Measurements from ENCODE around the gene DCTN3.
A peak's percentile ranks its signal among the peaks of the same experiment; 100 is the strongest.
"Not testable (repeated sequence)": the region's sequence is repeated elsewhere in the genome, so short reads cannot be mapped to it uniquely, and the experiment has no call there.

Gene DCTN3

DNA sequence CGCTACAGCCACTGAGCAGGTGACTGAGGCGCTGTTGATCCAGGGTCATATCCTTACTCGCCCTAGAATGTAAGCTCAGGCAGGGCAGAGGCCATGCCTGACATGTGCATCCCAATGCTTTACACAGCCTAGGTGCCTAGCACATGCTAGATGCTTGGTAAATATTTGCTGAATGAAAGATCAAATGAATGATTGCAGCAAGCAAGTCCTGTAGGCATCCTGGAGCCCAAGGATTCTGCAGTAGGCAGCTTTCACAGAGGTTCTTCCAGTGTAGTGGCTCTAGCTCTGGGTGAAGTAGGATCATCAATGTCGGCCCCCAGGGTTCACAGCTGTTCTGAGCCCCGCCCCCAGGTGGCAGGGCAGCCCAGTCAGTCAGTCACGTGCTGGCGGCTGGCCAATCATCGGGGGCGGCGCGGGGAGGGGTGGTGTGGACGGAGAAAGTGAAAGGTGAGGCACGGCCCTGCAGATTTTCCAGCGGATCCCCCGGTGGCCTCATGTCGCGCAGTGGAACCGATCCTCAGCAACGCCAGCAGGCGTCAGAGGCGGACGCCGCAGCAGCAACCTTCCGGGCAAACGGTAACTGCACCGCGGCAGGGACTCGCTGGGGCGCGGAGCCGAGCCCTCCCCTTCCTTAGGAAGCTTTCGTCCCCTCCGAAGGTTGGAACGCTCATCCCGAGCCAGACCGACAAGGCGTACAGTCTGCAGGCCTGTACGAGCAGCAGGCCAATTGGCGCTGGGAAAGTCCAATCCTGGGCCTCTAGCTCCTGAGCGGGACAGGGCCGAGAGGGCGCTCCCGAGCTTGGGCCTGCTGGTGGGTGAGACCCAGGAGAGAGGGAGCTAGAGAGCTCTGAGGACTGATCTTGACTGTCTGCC, 26.2 kb upstream of the DCTN3 start, which contains the start of gene GALT:
Gene GALT, plus strand, starts transcription at position 465 of the 873 bp plus-strand sequence. Its CDS starts 30 bp downstream, at position 495.
- DNase-seq = peak; percentile 88 to 93 (median 89)

DNA sequence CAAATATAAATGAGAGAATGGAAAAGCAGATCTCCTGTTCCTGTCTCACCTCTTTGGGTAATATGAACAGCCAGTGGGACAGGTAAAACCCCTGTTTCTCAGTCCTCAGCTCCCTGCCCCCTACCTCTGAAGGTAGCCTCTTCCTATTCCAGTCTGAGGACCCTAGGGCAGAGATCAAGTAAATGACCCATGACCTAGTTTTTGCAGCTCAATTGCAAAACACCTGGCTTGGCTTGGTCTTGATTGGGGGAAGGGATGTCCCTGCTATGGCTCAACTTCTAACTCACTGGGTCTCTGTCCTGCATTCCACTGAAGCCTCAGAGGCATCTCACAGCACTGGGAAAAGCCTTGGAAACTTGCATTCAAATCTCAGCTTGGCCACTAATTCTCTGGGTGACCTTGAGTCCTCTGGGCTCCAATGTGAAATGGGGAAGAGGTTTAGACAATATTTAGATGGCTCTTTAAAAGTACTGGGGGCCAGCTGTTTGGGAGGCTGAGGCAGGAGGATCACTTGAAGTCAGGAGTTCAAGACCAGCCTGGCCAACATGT, 24.5 kb upstream of the DCTN3 start:
- no peak for DNase-seq

DNA sequence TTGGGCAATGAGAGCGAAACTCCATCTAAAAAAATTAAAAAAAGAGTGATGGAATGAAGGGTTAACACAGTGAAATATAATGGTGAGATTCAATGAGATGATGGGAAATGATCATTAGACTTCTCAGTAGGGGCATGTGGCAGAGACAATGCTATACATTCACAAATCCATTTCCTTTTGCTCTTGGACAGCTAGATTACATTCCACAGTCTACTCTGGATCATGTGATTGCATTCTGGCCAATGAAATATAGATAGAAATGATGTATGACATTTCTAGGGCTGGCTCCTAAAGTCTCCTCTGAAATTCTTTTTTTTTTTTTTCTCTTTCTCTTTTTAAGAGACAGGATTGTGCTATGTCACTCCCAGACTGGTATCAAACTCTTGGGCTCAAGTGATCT, 22.4 kb upstream of the DCTN3 start:
- no peak for DNase-seq

DNA sequence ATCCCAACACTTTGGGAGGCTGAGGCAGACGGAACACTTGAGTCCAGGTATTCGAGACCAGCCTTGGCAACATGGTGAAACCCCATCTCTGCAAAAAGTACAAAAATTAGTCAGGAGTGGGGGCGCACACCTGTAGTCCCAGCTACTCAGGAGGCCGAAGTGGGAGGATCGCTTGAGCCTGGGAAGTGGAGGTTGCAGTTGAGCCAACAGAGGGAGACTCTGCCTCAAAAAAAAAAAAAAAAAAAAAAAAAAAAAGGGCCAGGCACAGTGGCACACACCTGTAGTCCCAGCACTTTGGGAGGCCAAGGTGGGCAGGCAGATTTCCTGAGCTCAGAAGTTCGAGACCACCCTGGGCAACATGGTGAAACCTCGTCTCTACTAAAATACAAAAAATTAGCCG, 19.0 kb upstream of the DCTN3 start:
- DNase-seq = not testable (repeated sequence)

DNA sequence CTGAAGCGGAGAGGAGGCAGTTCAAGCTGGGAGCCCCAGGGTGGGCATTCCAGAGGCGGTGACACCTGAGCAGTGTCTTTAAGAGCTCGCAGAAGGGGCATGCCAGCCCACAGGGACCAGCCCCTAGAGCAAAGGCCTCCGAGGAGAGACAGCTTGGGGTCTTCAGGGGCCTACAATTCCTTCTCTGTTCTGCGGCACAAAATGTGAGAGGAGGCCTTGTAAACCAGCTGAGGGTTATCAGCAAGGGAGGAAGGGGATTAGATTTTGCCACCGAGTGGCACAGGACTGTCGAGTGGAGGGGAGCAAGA, 17.8 kb upstream of the DCTN3 start:
- DNase-seq = no peak

- peak; percentile 89 to 93 (median 91) for DNase-seq
Measured at GRCh38 chr9:34637356-34638137, 17.3 kb upstream of the DCTN3 start, which contains the start of gene SIGMAR1. Gene SIGMAR1, minus strand, starts transcription at chr9:34637787. Its CDS starts 90 bp downstream, at chr9:34637697.

GRCh38 chr9:34636791-34637355, 16.6 kb upstream of the DCTN3 start:
- DNase-seq = peak in 1 of 3 experiments; percentile 54

- no peak for DNase-seq
Measured at GRCh38 chr9:34635556-34635955, 15.3 kb upstream of the DCTN3 start.

- DNase-seq = no peak
Measured at GRCh38 chr9:34634551-34635248, 14.4 kb upstream of the DCTN3 start.

DNA sequence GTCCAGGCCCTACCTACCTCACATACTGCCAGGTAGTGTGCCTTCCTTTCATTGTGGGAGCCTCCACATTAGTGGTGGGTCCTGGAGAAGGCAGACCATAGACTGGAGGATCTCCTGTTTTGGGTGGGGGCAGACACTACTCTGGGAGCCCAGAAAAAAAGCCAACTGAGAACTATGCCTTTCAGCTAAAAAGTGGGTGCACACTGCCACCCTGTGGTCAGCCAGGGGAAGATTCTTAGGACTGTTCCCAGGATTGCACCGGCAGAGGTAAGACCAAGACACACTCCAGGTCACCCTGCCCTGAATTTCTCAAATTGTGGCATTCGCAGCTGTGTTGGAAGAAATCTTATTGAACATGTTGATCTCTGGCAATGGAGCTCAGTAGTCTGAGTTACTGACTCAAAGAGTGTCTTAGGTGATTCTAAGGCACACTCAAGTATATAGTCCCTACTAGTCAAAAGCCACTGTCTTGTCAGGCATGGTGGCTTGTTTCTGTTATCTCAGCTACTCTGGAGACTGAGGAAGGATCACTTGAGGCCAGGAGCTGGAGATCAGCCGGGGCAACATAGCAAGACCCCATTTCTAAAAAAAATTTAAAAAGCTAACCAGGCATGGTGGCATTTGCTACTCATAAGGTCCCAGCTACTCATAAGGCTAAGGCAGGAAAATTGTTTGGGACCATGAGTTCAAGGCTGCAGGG, 13.7 kb upstream of the DCTN3 start:
- DNase-seq = peak; percentile 37 to 63 (median 38)

GRCh38 chr9:34633166-34633565, 12.9 kb upstream of the DCTN3 start:
- no peak for DNase-seq

DNA sequence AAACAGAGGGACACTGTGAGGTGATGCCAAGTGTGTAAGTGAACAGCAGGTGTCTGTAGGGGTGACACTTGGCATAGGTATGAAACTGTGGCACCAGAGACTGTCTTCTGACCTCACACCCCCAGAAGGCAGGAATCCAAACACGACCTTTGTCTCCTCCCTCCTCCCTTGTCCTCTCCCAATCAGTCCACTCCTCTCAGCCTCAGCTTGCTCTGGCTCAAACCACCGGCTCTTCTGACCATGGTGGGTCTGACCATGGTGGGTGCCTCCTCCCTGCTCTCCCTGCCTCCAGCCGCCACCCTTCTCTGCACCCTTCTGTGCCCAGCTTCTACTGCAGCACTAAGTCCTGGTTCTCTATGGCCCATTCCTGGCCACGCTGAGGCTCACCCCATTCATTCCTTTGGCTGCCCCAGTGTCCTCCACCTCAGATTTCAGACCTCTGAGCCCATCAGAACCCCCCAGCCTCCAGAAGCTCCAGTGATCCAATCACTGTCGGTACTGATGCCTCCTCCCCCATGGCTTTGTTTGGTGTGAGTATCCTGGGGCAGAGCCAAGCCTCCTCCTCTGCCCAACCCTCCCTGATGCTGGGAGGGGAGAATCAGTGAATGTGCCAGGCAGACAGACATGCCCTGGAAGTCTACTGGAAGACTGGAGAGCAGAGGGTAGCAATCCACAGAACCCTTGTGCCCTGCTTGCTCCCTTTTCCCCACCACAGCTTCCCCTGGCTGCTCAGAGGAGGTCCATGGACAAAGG, 10.3 kb upstream of the DCTN3 start:
- no peak for DNase-seq

GRCh38 chr9:34629491-34629808, 9.2 kb upstream of the DCTN3 start:
- no peak for DNase-seq

DNA sequence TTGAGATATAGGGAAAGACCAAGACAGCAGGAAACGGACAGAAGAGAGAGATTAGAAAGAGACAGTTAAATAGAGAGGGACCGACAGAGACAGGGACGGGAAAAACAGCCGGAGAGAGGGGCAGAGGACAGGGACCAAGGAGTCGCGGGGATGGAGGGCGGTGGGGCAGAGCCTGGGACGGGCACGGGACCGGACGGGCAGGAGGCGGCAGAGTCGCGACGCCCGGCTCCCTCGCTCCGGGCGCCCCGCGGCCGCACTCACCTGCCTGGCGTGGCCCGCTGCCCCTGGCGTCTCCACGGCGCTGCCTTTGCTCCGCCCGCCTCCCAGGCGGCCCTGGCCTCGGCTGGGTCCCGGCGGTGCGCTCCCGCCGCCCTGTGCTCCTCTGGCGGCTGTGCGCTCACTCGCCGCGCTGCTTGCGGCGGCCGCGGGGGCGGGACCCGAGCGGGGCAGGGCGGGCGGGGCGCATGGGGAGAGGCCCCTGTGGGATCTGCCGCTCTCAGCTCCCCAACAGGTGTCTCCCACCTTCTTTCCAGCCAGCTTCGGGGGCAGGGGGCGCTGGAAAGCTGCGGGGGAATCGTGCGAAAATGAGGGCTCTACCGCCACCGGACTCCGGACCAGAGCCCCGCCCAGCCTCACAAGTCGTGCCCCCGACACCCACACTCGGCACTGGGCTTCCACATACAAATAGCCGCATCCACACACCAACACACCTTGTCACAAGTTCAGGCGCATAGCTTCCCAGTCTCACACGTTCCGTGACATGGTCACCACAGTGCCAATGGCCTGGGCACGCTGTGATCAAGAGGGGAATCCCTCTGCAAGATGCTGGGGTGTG, 8.6 kb upstream of the DCTN3 start, which contains the start of gene ARID3C:
Gene ARID3C, minus strand, starts transcription at position 411 of the 835 bp plus-strand sequence. CDS start 1,052 bp downstream, outside the sequence.
- DNase-seq = peak; percentile 6 to 56 (median 51)

GRCh38 chr9:34627716-34628655, 7.7 kb upstream of the DCTN3 start:
- DNase-seq = no peak

GRCh38 chr9:34625186-34625486, 4.8 kb upstream of the DCTN3 start:
- DNase-seq = no peak

GRCh38 chr9:34624475-34625185, 4.3 kb upstream of the DCTN3 start:
- DNase-seq = no peak

All from NCI-H1417 (cell line).